Ishikawa (cell line): ENCODE measurements around the gene C1orf122.
A peak's percentile ranks its signal among the peaks of the same experiment; 100 is the strongest.

Experiments
- CEBPB ChIP-seq: IDR thresholded peaks from 2 replicates; pipeline ENCODE4 v1.6.1; 2012
- CREB1 ChIP-seq: IDR thresholded peaks from 2 replicates; pipeline ENCODE4 v1.6.1; 2012; ENCODE audit warnings: low read depth
- EGR1 ChIP-seq: IDR thresholded peaks from 2 replicates; pipeline ENCODE4 v1.6.1; 2012
- EP300 ChIP-seq: IDR thresholded peaks from 2 replicates; pipeline ENCODE4 v1.6.1; 2012; ENCODE audit warnings: borderline replicate concordance
- FOXM1 ChIP-seq: IDR thresholded peaks from 2 replicates; pipeline ENCODE4 v1.6.1; 2012; ENCODE audit warnings: low read depth, borderline replicate concordance
- NFIC ChIP-seq: IDR thresholded peaks from 2 replicates; pipeline ENCODE4 v1.6.1; 2012
- RAD21 ChIP-seq: IDR thresholded peaks from 2 replicates; pipeline ENCODE4 v1.6.1; 2012; ENCODE audit warnings: low read depth
- TAF1 ChIP-seq: IDR thresholded peaks from 2 replicates; pipeline ENCODE4 v1.6.1; 2012; ENCODE audit warnings: low read depth, mild to moderate bottlenecking
- TCF12 ChIP-seq: IDR thresholded peaks from 2 replicates; pipeline ENCODE4 v1.6.1; 2012; ENCODE audit warnings: low read depth
- TEAD4 ChIP-seq: IDR thresholded peaks from 2 replicates; pipeline ENCODE4 v1.6.1; 2012
- USF1 ChIP-seq: IDR thresholded peaks from 2 replicates; pipeline ENCODE4 v1.6.1; 2012
- YY1 ChIP-seq: IDR thresholded peaks from 2 replicates; pipeline ENCODE4 v1.6.1; 2012; ENCODE audit warnings: low read depth
- ZBTB7A ChIP-seq: IDR thresholded peaks from 2 replicates; pipeline ENCODE4 v1.6.1; 2012; ENCODE audit warnings: low read depth
- TF ChIP-seq, protein P1 (sequence below): IDR thresholded peaks from 2 replicates; pipeline ENCODE4 v1.6.1; 2012
- TF ChIP-seq, protein P2 (sequence below): IDR thresholded peaks from 2 replicates; pipeline ENCODE4 v1.6.1; 2012; ENCODE audit warnings: low read depth, mild to moderate bottlenecking

Gene C1orf122

DNA sequence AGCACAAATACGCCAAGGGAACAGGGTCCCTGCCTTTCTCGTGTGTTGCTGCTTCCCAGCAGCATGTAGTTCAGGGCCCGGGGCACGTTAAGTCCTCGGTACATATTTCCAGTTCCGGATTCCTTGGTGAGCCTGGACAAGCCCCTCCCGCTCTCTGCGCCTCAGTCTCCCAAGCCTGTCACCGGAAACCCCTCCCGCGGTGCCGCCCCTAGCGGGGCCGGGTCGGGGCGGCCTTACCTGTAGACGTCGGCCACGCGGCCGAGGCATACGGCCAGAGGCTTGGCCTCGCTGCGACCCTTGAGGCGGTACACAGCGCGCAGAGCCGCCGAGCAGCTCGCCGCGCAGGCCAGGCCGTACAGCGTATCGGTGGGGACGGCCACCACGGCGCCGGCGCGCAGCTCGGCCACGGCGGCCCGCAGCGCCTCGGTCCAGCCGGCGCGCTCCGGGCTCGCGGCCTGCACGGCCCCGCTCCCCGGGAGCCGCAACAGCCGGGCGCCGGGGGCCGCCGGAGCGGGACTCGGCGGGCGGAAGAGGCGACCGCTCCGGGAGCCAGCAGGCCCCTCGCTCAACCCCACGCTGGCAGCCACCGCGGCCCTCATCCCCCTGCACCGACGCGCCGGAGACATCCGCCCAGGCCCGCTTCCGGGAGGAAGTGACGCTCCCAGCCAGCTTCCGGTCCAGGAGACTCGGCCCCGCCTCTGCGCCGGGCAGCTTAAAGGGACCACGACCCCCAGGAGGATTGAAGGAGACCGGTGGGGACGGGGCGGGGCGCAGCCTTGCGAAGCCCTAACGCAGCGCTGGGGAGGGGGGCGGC, at the start of gene C1orf122, which contains the start of gene YRDC:
C1orf122 (plus strand) TSS at position 236 of the 814 bp plus-strand sequence. CDS start 615 bp downstream, outside the sequence.
YRDC (minus strand) TSS at position 654 of the 814 bp plus-strand sequence; CDS start at position 626, 28 bp downstream.
- TF ChIP-seq, protein P1, sequence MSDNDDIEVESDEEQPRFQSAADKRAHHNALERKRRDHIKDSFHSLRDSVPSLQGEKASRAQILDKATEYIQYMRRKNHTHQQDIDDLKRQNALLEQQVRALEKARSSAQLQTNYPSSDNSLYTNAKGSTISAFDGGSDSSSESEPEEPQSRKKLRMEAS = peak; percentile 73
- TF ChIP-seq RAD21 (no peak), CEBPB (no peak), EP300 (no peak; the same call in 1 of the 2 replicates), EGR1 (no peak), TEAD4 (peak; percentile 72), YY1 (no peak), TAF1 (peak; percentile 50), TCF12 (no peak), NFIC (peak; percentile 57; the same call in 1 of the 2 replicates), CREB1 (peak; percentile 80)
- TF ChIP-seq, protein P2, sequence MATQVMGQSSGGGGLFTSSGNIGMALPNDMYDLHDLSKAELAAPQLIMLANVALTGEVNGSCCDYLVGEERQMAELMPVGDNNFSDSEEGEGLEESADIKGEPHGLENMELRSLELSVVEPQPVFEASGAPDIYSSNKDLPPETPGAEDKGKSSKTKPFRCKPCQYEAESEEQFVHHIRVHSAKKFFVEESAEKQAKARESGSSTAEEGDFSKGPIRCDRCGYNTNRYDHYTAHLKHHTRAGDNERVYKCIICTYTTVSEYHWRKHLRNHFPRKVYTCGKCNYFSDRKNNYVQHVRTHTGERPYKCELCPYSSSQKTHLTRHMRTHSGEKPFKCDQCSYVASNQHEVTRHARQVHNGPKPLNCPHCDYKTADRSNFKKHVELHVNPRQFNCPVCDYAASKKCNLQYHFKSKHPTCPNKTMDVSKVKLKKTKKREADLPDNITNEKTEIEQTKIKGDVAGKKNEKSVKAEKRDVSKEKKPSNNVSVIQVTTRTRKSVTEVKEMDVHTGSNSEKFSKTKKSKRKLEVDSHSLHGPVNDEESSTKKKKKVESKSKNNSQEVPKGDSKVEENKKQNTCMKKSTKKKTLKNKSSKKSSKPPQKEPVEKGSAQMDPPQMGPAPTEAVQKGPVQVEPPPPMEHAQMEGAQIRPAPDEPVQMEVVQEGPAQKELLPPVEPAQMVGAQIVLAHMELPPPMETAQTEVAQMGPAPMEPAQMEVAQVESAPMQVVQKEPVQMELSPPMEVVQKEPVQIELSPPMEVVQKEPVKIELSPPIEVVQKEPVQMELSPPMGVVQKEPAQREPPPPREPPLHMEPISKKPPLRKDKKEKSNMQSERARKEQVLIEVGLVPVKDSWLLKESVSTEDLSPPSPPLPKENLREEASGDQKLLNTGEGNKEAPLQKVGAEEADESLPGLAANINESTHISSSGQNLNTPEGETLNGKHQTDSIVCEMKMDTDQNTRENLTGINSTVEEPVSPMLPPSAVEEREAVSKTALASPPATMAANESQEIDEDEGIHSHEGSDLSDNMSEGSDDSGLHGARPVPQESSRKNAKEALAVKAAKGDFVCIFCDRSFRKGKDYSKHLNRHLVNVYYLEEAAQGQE = no peak

- TF ChIP-seq FOXM1 (no peak), CREB1 (no peak), TAF1 (no peak), TEAD4 (no peak), YY1 (no peak), USF1 (no peak), TCF12 (no peak), EGR1 (no peak), ZBTB7A (no peak), NFIC (no peak), CEBPB (no peak), RAD21 (no peak), EP300 (no peak)
- TF ChIP-seq, protein P1 = no peak
- TF ChIP-seq, protein P2 = no peak
Measured at GRCh38 chr1:37759451-37759850, 48.1 kb upstream of the C1orf122 start.

DNA sequence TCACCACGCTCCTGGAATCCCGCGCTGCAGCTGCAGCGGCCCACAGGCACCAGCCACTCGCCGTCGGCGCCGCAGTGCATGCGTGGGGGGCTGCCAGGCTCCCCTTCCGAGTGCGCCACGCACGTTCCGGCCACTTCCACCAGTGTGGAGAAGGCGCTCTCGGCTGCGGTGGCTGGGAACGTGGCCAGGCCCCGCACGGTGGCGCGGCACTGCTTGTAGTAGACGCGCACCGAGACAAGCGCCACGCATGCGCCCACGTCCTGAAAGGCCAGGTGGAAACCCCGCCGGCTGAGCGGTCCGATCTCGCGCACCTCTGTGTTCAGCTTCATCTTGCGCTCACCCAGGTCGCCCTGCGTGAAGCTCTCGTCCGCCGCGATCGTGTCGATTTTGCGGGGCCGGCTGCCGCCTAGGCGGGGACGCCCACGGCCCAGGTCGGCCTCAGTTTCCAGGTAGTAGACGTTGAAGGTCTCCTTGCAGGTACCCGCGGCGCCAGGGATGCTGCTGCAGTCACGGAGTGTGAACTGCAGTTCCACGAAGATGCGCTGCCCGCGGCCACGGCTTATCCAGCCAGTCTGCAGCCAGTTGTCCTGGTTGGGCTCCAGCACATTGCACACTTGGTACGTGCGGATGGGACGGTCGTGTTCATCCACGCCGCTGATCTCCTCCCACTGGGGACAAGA, 46.0 kb upstream of the C1orf122 start:
- TF ChIP-seq FOXM1 (no peak), USF1 (no peak), YY1 (no peak), CREB1 (no peak), CEBPB (no peak), RAD21 (no peak), ZBTB7A (no peak), NFIC (no peak)

GRCh38 chr1:37762516-37762915, 45.1 kb upstream of the C1orf122 start:
- no peak for TF ChIP-seq EGR1
- TF ChIP-seq, protein P1 = no peak
- TF ChIP-seq CEBPB = no peak
- TF ChIP-seq FOXM1 = no peak
- no peak for TF ChIP-seq TCF12
- no peak for TF ChIP-seq RAD21
- TF ChIP-seq, protein P2 = no peak
- no peak for TF ChIP-seq CREB1
- TF ChIP-seq TEAD4 = no peak
- TF ChIP-seq EP300 = no peak
- no peak for TF ChIP-seq USF1
